ENCODE results near the gene CADM2. TPM values are rescaled to one million over a fixed set of nuclear protein-coding genes. Genes with fewer than 3 reads are reported as not detected.
"Not testable (repeated sequence)": the region's sequence is repeated elsewhere in the genome, so short reads cannot be mapped to it uniquely, and the experiment has no call there.

Gene CADM2
- total RNA-seq, 1 experiment from 2014 or later, result not detected

DNA sequence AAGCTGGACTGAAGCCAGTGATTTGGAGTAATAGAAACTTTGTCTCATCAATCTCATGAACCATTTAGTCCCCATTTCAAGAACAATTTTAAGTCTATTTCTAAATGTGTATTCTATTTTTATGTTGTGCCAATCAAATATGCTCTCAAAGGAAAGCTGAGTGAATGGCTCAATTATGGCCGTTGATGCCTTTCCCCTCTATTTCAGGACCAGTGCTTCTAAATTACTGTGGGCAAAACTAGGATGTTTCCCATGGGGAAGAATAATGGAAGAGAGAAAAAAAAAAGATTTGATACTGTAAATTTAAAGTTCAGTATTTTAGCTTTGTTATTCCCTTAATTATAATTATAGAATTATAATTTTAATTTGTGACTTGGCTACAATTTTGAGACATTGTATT, 110.1 kb downstream of the CADM2 start:
- Histone ChIP-seq H3K36me3 (no peaks in the 10 kb centered on the region), H3K9me3 (replicated peaks) (no peaks in the 10 kb centered on the region), H3K4me1 (replicated peaks) (no peaks in the 10 kb centered on the region), H3K4me3 (no peak overlapping the region), H3K27ac (no peak overlapping the region), H3K27me3 (replicated peaks) (no peaks in the 10 kb centered on the region)
- no peak for DNase-seq (ENCODE audit: low read depth in 1 of 2, low spot score in 2 of 2)

DNA sequence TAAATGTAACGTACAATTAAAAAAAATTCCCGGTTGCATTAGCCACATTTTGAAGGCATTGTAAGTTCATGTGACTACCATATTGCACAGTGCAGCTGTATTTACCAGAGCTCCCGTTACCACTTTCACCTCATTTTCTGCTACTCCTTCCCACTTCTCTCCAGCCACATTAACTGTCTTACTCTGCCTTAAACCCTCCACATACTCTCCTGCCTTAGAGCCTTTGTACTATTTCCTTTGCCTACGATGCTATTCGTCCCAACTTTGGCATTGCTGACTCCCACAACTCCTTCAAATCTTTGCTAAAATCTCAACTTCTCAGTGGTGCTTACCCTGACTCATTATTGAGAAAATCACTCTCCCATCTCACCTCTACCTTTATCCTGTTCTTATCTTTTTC, 115.2 kb downstream of the CADM2 start:
- no peak overlapping the region for H3K4me3 ChIP-seq
- H3K9me3 ChIP-seq (replicated peaks), result no peaks in the 10 kb centered on the region
- no peak overlapping the region for H3K27ac ChIP-seq
- H3K36me3 ChIP-seq, result no peaks in the 10 kb centered on the region
- no peak for DNase-seq (ENCODE audit: low read depth in 1 of 2, low spot score in 2 of 2)
- H3K27me3 ChIP-seq (replicated peaks), result no peaks in the 10 kb centered on the region
- no peaks in the 10 kb centered on the region for H3K4me1 ChIP-seq (replicated peaks)

DNA sequence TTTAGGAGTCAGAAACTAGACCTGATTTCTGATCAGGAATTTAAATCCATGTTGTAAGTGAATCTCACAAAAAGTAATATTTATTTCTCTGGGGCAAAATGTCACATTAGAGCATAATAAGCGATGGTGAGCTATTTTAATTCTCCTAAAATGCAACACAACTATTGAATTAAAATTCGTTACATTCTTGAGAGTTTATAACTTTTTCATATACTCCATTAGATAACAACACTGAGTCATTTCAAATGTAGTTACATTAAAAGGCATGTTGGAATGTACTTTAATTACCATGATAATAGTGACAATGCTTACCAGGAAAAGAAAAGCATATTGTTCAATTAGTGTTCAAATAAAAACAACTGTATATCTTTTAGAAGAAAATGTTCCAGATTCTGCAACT, 116.9 kb downstream of the CADM2 start:
- Histone ChIP-seq H3K4me3 (no peak overlapping the region), H3K27ac (no peak overlapping the region), H3K36me3 (no peaks in the 10 kb centered on the region), H3K9me3 (replicated peaks) (no peaks in the 10 kb centered on the region), H3K27me3 (replicated peaks) (no peaks in the 10 kb centered on the region), H3K4me1 (replicated peaks) (no peaks in the 10 kb centered on the region)
- no peak for DNase-seq (ENCODE audit: low read depth in 1 of 2, low spot score in 2 of 2)

DNA sequence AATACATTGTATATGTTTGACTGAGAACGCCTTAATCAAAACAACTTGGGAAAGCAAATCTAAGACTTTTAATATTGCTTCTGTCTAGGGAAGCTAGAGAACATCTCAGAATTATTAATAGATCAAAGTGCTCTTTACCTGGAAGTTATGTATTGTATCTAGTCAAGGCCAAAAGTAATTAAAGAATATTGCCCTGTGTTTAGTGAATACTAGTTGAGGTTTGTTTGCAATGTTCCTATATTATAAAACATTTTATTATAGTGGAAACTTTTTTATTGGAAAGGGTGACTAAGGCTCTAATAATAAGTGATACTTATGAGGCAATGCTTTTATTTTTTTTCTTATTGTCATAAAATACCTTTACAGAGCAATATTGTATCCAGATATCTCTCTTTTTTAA, 118.2 kb downstream of the CADM2 start:
- no peaks in the 10 kb centered on the region for H3K9me3 ChIP-seq (replicated peaks)
- H3K36me3 ChIP-seq, result no peaks in the 10 kb centered on the region
- H3K4me1 ChIP-seq (replicated peaks), result no peaks in the 10 kb centered on the region
- H3K27ac ChIP-seq, result no peak overlapping the region
- DNase-seq (ENCODE audit: low read depth in 1 of 2, low spot score in 2 of 2), result no peak
- no peak overlapping the region for H3K4me3 ChIP-seq
- H3K27me3 ChIP-seq (replicated peaks), result no peaks in the 10 kb centered on the region

DNA sequence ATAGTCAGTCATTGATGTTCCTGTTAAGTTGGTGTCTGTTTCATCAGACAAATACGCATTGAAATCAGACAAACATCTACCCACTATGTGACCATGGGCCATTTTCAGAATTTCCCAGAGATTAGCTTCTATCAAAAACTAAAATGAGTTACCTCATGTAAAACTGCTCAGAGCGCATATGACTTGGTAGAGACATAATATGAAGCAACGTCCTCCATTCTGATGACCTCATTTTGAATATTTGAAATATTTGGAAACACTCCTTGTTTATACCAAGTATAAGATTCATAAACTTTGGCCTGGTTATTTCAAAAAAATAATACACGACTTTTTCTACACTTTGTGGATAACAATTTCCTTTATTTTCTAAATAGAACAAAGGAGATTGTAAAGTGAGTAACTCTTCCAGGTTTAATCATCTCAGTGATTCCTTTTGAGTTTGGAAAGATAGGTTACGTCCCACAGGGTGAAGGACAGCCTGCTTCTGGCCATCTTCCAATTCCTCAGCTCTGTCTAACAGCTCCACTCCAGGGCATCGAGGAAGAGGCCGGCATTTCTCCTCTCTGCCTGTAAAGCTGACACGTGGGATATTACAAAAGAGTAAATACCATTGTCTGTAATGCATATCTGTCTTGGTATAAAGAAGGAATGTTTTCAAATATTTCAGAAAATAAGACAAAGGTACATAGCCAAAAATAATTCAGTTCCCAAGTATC, 122.6 kb downstream of the CADM2 start:
- Histone ChIP-seq H3K36me3 (no peaks in the 10 kb centered on the region), H3K27ac (no peak overlapping the region), H3K4me3 (no peak overlapping the region), H3K9me3 (replicated peaks) (no peaks in the 10 kb centered on the region), H3K4me1 (replicated peaks) (no peaks in the 10 kb centered on the region), H3K27me3 (replicated peaks) (no peaks in the 10 kb centered on the region)
- no peak for DNase-seq (ENCODE audit: low read depth in 1 of 2, low spot score in 2 of 2)

GRCh38 chr3:85090495-85090894, 131.7 kb downstream of the CADM2 start:
- no peak for DNase-seq (ENCODE audit: low read depth in 1 of 2, low spot score in 2 of 2)

DNA sequence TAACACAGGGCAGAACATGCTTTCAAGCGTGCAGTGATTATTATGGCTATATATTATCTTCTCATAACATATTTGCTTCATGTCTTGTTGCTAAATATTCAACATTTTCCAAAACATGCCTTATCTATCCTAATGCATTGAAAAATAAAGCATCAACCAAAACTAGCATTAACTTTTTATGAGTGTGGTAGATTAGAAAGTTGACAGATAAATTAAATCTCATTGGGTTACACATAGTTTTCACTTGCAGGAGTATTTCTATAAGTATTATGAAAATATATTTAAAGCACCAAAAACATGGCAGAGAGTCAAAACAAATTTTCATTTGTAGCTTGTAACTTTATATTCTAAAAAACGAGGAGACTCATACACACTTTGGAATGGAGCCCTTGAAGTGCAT, 141.5 kb downstream of the CADM2 start:
- no peaks in the 10 kb centered on the region for H3K4me1 ChIP-seq (replicated peaks)
- H3K36me3 ChIP-seq, result no peaks in the 10 kb centered on the region
- H3K27me3 ChIP-seq (replicated peaks), result no peaks in the 10 kb centered on the region
- H3K27ac ChIP-seq, result no peak overlapping the region
- DNase-seq (ENCODE audit: low read depth in 1 of 2, low spot score in 2 of 2), result no peak
- H3K4me3 ChIP-seq, result no peak overlapping the region
- no peaks in the 10 kb centered on the region for H3K9me3 ChIP-seq (replicated peaks)

More at GRCh38 chr3:85090495-85090894, 131.7 kb downstream of the CADM2 start:
- H3K9me3 ChIP-seq (replicated peaks), result 0 out of 2 replicates have a peak, but pooled peaks cover 2% of the 10 kb centered on the region
- no peaks in the 10 kb centered on the region for H3K36me3 ChIP-seq
- no peaks in the 10 kb centered on the region for H3K4me1 ChIP-seq (replicated peaks)
- no peak overlapping the region for H3K4me3 ChIP-seq
- no peaks in the 10 kb centered on the region for H3K27me3 ChIP-seq (replicated peaks)
- no peak overlapping the region for H3K27ac ChIP-seq

GRCh38 chr3:85102781-85103180, 144.0 kb downstream of the CADM2 start:
- no peaks in the 10 kb centered on the region for H3K4me1 ChIP-seq (replicated peaks)
- no peak for DNase-seq (ENCODE audit: low read depth in 1 of 2, low spot score in 2 of 2)
- H3K27me3 ChIP-seq (replicated peaks), result no peaks in the 10 kb centered on the region
- no peak overlapping the region for H3K4me3 ChIP-seq
- H3K36me3 ChIP-seq, result no peaks in the 10 kb centered on the region
- no peaks in the 10 kb centered on the region for H3K9me3 ChIP-seq (replicated peaks)
- no peak overlapping the region for H3K27ac ChIP-seq

- Histone ChIP-seq H3K27ac (no peak overlapping the region), H3K36me3 (no peaks in the 10 kb centered on the region), H3K9me3 (replicated peaks) (no peaks in the 10 kb centered on the region), H3K4me1 (replicated peaks) (no peaks in the 10 kb centered on the region), H3K27me3 (replicated peaks) (no peaks in the 10 kb centered on the region), H3K4me3 (no peak overlapping the region)
- no peak for DNase-seq (ENCODE audit: low read depth in 1 of 2, low spot score in 2 of 2)
These were observed 151.6 kb downstream of the CADM2 start for GRCh38 chr3:85110393-85110792.

DNA sequence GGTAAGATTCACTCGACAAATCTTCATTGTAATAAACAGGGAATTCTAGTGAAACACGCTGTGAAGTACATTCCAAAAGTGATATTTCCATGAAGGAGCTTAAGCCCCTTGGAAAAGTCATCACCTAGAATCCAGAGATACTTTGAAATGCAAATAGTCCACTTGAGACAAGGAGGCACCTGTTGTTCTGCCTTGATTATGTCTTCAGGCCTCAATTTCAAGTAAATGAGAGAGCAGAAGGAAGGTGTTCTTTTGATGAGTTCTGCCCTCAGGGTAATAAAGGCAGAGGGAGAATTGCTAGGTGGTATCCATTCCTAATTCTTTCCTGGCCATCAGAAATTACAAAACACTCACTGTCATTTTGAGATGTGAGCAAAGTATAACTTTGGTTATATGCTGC, 162.1 kb downstream of the CADM2 start:
- Histone ChIP-seq H3K9me3 (replicated peaks) (no peaks in the 10 kb centered on the region), H3K4me3 (no peak overlapping the region), H3K27me3 (replicated peaks) (no peaks in the 10 kb centered on the region), H3K27ac (no peak overlapping the region), H3K4me1 (replicated peaks) (no peaks in the 10 kb centered on the region), H3K36me3 (no peaks in the 10 kb centered on the region)
- no peak for DNase-seq (ENCODE audit: low read depth in 1 of 2, low spot score in 2 of 2)

- H3K36me3 ChIP-seq; H3K4me1 ChIP-seq (replicated peaks); H3K4me3 ChIP-seq; H3K27ac ChIP-seq; DNase-seq (ENCODE audit: low read depth in 1 of 2, low spot score in 2 of 2); H3K27me3 ChIP-seq (replicated peaks); H3K9me3 ChIP-seq (replicated peaks): not testable (repeated sequence)
These were observed 174.1 kb downstream of the CADM2 start for GRCh38 chr3:85132864-85133263.

- H3K27me3 ChIP-seq (replicated peaks); H3K9me3 ChIP-seq (replicated peaks); H3K4me3 ChIP-seq; H3K27ac ChIP-seq; H3K36me3 ChIP-seq; DNase-seq (ENCODE audit: low read depth in 1 of 2, low spot score in 2 of 2); H3K4me1 ChIP-seq (replicated peaks): not testable (repeated sequence)
These were observed 175.1 kb downstream of the CADM2 start for GRCh38 chr3:85133691-85134420.

- H3K27me3 ChIP-seq (replicated peaks), result no peaks in the 10 kb centered on the region
- no peaks in the 10 kb centered on the region for H3K9me3 ChIP-seq (replicated peaks)
- no peak overlapping the region for H3K4me3 ChIP-seq
- no peak for DNase-seq (ENCODE audit: low read depth in 1 of 2, low spot score in 2 of 2)
- no peak overlapping the region for H3K27ac ChIP-seq
- H3K4me1 ChIP-seq (replicated peaks), result no peaks in the 10 kb centered on the region
- no peaks in the 10 kb centered on the region for H3K36me3 ChIP-seq
These were observed 183.8 kb downstream of the CADM2 start for GRCh38 chr3:85142626-85143025.

GRCh38 chr3:85148036-85148435, 189.2 kb downstream of the CADM2 start:
- no peaks in the 10 kb centered on the region for H3K4me1 ChIP-seq (replicated peaks)
- no peaks in the 10 kb centered on the region for H3K9me3 ChIP-seq (replicated peaks)
- H3K27me3 ChIP-seq (replicated peaks), result no peaks in the 10 kb centered on the region
- no peak overlapping the region for H3K27ac ChIP-seq
- no peak overlapping the region for H3K4me3 ChIP-seq
- DNase-seq (ENCODE audit: low read depth in 1 of 2, low spot score in 2 of 2), result no peak
- H3K36me3 ChIP-seq, result no peaks in the 10 kb centered on the region

Data from SJSA1 (cell line).